ENCODE data around the gene OBSL1.

The OBSL1 gene

GRCh38 chr2:219615036-219615435 lies 43.7 kb upstream of the OBSL1 start:
- TF ChIP-seq FOXA1 (IDR thresholded peaks at IDR 0.05) (no peak), CTBP1 (IDR thresholded peaks at IDR 0.05; ENCODE audit: borderline replicate concordance) (no peak), ARNT (IDR thresholded peaks at IDR 0.05) (no peak), FOXM1 (IDR thresholded peaks at IDR 0.05; ENCODE audit: borderline replicate concordance) (no peak), L3MBTL2 (conservative IDR thresholded peaks at IDR 0.05) (no peak), PKNOX1 (IDR thresholded peaks at IDR 0.05) (no peak), HDGF (IDR thresholded peaks at IDR 0.05; ENCODE audit: borderline replicate concordance) (no peak), SUZ12 (IDR thresholded peaks at IDR 0.05) (no peak), LEF1 (IDR thresholded peaks at IDR 0.05; ENCODE audit: borderline replicate concordance) (no peak), SP1 (IDR thresholded peaks at IDR 0.05) (no peak), TARDBP (IDR thresholded peaks at IDR 0.05) (no peak), ELF4 (IDR thresholded peaks at IDR 0.05) (no peak), BHLHE40 (IDR thresholded peaks at IDR 0.05; ENCODE audit: borderline replicate concordance) (no peak), NFRKB (IDR thresholded peaks at IDR 0.05) (no peak), FOXK2 (IDR thresholded peaks at IDR 0.05) (no peak)
- no peak for DNase-seq (ENCODE audit: extremely low spot score)
- CTCF ChIA-PET, result no interaction called here

GRCh38 chr2:219614076-219614860 lies 42.9 kb upstream of the OBSL1 start:
- ChIA-PET CTCF (no interaction called here), POLR2A (no interaction called here)
- TF ChIP-seq CTBP1 (IDR thresholded peaks at IDR 0.05; ENCODE audit: borderline replicate concordance) (no peak), FOXK2 (IDR thresholded peaks at IDR 0.05) (no peak), FOXA1 (IDR thresholded peaks at IDR 0.05) (no peak), FOXM1 (IDR thresholded peaks at IDR 0.05; ENCODE audit: borderline replicate concordance) (no peak), ARNT (IDR thresholded peaks at IDR 0.05) (no peak), HDGF (IDR thresholded peaks at IDR 0.05; ENCODE audit: borderline replicate concordance) (no peak), SP1 (IDR thresholded peaks at IDR 0.05) (no peak), ZNF384 (IDR thresholded peaks at IDR 0.05) (no peak), NFRKB (IDR thresholded peaks at IDR 0.05) (no peak), LEF1 (IDR thresholded peaks at IDR 0.05; ENCODE audit: borderline replicate concordance) (no peak)
- DNase-seq (ENCODE audit: extremely low spot score), result no peak

More at GRCh38 chr2:219615036-219615435, 43.7 kb upstream of the OBSL1 start:
- POLR2A ChIA-PET, result no interaction called here

- DNase-seq (ENCODE audit: extremely low spot score), result no peak
- ChIA-PET POLR2A (no interaction called here), CTCF (no interaction called here)
- TF ChIP-seq ZNF384 (IDR thresholded peaks at IDR 0.05) (no peak), SP1 (IDR thresholded peaks at IDR 0.05) (no peak), CTBP1 (IDR thresholded peaks at IDR 0.05; ENCODE audit: borderline replicate concordance) (no peak), TARDBP (IDR thresholded peaks at IDR 0.05) (no peak), PKNOX1 (IDR thresholded peaks at IDR 0.05) (no peak), ELF4 (IDR thresholded peaks at IDR 0.05) (no peak), SUZ12 (IDR thresholded peaks at IDR 0.05) (no peak), ARNT (IDR thresholded peaks at IDR 0.05) (no peak), FOXA1 (IDR thresholded peaks at IDR 0.05) (no peak), FOXM1 (IDR thresholded peaks at IDR 0.05; ENCODE audit: borderline replicate concordance) (no peak), HDGF (IDR thresholded peaks at IDR 0.05; ENCODE audit: borderline replicate concordance) (no peak), BHLHE40 (IDR thresholded peaks at IDR 0.05; ENCODE audit: borderline replicate concordance) (no peak), FOXK2 (IDR thresholded peaks at IDR 0.05) (no peak), L3MBTL2 (conservative IDR thresholded peaks at IDR 0.05) (no peak), NFRKB (IDR thresholded peaks at IDR 0.05) (no peak)
Observed at GRCh38 chr2:219613461-219614070, 42.2 kb upstream of the OBSL1 start.

GRCh38 chr2:219612577-219613286 lies 41.4 kb upstream of the OBSL1 start:
- DNase-seq (ENCODE audit: extremely low spot score), result no peak
- TF ChIP-seq TARDBP (IDR thresholded peaks at IDR 0.05) (no peak), LEF1 (IDR thresholded peaks at IDR 0.05; ENCODE audit: borderline replicate concordance) (no peak)
- POLR2A ChIA-PET, result no interaction called here
- CTCF ChIA-PET, result interaction anchor here (0.6 kb wide), 1 partner anchor 76 kb away, joined by 4 read pairs; no protein-coding TSS in a partner anchor

- ChIA-PET POLR2A (no interaction called here), CTCF (interaction anchor here (0.6 kb wide), 1 partner anchor 76 kb away, joined by 4 read pairs; no protein-coding TSS in a partner anchor)
- TF ChIP-seq CTBP1 (IDR thresholded peaks at IDR 0.05; ENCODE audit: borderline replicate concordance), result no peak
- no peak for TF ChIP-seq FOXM1 (IDR thresholded peaks at IDR 0.05; ENCODE audit: borderline replicate concordance)
- no peak for TF ChIP-seq PKNOX1 (IDR thresholded peaks at IDR 0.05)
- no peak for TF ChIP-seq L3MBTL2 (conservative IDR thresholded peaks at IDR 0.05)
- no peak for TF ChIP-seq BHLHE40 (IDR thresholded peaks at IDR 0.05; ENCODE audit: borderline replicate concordance)
- TF ChIP-seq FOXA1 (IDR thresholded peaks at IDR 0.05), result no peak
- TF ChIP-seq FOXK2 (IDR thresholded peaks at IDR 0.05), result no peak
- TF ChIP-seq TARDBP (IDR thresholded peaks at IDR 0.05), result no peak
- TF ChIP-seq HDGF (IDR thresholded peaks at IDR 0.05; ENCODE audit: borderline replicate concordance), result no peak
- TF ChIP-seq LEF1 (IDR thresholded peaks at IDR 0.05; ENCODE audit: borderline replicate concordance), result no peak
- no peak for TF ChIP-seq NFRKB (IDR thresholded peaks at IDR 0.05)
- no peak for TF ChIP-seq SP1 (IDR thresholded peaks at IDR 0.05)
- TF ChIP-seq SUZ12 (IDR thresholded peaks at IDR 0.05), result no peak
- TF ChIP-seq ZNF384 (IDR thresholded peaks at IDR 0.05), result no peak
- TF ChIP-seq ARNT (IDR thresholded peaks at IDR 0.05), result no peak
- TF ChIP-seq ELF4 (IDR thresholded peaks at IDR 0.05), result no peak
- DNase-seq (ENCODE audit: extremely low spot score), result no peak
Observed at GRCh38 chr2:219611866-219612576, 40.7 kb upstream of the OBSL1 start.
